GM21717 (cell line): ENCODE results near the gene UBE2D2.
"Not testable (repeated sequence)": the region's sequence is repeated elsewhere in the genome, so short reads cannot be mapped to it uniquely, and the experiment has no call there.

Experiments used
- ATAC-seq: cut with Tn5 transposase; IDR thresholded peaks from one replicate; pipeline ENCODE4 v1.9.1; 2021; ENCODE audit warnings: mild to moderate bottlenecking, moderate library complexity; ENCODE audit not compliant: unreplicated experiment

Gene UBE2D2

GRCh38 chr5:139546593-139546992 lies 14.5 kb upstream of the UBE2D2 start:
- ATAC-seq, result not testable (repeated sequence)

DNA sequence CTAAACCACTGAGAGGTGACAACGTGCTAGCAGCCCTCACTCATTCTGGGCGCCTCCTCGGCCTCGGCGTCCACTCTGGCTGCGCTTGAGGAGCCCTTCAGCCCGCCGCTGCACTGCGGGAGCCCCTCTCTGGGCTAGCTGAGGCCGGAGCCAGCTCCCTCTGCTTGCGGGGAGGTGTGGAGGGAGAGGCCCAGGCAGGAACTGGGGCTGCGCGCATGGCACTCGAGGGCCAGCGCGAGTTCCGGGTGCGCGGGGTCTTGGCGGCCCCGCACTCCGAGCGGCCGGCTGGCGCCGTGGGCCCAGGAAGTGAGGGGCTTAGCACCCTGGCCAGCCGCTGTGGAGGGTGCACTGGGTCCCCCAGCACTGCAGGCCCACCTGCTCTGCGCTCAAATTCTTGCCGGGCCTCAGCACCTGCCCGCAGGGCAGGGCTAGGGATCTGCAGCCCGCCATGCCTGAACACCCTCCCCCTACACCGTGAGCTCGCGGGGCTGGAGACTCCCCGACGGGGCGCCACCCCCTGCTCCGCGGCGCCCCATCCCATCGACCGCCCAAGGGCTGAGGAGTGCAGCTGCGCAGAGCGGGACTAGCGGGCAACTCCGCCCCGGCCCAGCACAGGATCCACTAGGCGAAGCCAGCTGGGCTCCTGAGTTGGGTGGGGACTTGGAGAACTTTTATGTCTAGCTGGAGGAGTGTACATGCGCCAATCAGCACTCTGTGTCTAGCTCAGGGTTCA lies 11.8 kb upstream of the UBE2D2 start:
- no peak for ATAC-seq

DNA sequence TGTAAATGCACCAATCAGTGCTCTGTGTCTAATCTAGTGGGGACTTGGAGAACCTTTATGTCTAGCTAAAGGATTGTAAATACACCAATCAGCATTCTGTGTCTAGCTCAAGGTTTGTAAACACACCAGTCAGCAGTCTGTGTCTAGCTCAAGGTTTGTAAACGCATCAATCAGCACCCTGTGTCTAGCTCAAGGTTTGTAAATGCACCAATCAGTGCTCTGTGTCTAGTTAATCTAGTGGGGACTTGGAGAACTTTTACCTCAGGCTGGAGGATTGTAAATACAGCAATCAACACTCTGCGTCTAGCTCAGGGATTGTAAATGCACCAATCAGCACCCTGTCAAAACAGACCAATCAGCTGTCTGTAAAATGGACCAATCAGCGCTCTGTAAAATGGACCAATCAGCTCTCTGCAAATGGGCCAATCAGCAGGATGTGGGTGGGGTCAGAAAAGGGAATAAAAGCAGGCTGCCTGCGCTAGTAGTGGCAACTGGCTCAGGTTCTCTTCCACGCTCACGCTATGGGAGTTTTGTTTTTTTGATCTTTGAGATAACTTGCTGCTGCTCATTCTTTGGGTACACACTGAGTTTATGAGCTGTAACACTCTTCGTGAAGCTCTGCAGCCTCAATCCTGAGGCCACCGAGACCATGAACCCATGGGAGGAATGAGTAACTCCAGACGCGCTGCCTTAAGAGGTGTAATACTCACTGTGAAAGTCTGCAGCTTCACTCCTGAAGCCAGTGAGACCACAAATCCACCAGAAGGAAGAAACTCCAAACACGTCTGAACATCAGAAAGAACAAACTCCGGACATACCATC lies 10.9 kb upstream of the UBE2D2 start:
- not testable (repeated sequence) for ATAC-seq

DNA sequence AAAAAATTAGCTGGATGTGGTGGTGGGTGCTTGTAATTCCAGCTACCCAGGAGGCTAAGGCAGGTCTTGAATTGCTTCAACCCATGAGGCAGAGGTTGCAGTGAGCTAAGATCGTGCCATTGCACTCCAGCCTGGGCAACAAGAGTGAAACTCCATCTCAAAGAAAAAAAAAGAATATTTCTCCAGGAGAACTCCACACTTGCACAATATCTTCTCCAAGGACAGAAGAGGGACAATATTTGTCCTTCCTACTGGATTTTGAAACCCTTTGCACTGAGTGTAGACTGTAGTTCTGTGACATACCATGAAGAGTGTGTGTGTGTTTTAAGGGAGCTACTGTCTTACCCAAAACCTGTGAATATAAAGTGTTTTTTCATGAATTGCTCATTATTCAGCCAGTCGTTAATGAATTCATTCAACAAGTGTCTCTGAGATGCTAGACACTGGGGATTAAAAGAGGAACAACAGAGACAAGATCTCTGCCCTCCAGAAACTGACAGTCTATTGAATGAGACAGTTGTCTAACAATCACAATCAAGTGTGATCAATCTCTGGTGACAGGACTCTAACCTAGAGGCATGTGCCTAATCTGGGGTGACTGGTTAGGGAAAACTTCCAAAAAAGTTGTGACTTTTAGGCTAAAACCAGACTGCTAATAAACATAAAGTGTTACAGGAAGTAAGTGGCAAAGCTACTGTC lies 9.8 kb upstream of the UBE2D2 start:
- no peak for ATAC-seq

DNA sequence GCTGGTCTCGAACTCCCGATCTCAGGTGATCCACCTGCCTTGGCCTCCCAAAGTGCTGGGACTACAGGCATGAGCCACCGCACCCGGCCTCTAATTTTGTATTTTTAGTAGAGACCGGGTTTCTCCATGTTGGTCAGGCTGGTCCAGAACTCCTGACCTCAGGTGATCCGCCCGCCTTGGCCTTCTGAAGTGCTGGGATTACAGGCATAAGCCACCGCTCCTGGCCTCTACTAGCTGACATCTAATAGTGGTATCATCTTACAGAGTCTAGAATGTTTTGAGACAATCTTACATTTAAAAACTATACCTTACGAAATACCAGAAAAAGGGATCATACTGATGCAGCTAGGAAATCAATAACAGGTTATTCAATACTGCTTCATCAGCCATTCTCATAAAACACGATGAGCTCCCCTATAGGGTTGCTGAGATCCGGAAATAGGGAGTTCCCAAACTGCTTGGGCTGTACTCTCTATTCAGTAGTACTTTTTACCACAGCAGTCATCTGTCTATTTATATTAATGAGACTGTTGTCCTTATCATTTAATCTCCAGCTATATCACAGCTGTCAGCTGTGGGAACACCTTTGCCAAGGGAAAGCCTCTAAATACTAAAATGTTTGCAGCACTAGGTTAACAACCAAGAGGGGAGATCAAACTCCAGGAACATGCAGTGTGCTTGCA lies 8.1 kb upstream of the UBE2D2 start:
- ATAC-seq, result no peak

DNA sequence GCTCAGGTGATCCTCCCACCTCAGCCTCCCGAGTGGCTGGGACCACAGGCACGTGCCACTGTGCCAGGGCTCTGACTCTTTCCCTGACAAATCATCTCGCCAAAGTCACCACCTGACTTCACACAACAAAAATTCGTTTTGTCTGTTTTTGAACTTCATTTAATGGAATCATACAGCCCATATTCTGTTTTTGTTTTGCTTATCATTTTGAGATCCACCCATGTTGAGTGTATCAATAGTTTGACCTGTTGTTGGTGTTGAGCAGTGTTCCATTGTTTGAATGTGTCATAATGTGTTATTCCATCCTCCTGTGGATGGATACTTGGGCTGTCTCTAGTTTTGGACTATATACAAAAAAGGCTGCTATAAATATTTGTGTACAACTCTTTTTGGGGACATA lies 6.9 kb upstream of the UBE2D2 start:
- ATAC-seq, result no peak

GRCh38 chr5:139557811-139558210 lies 3.3 kb upstream of the UBE2D2 start:
- no peak for ATAC-seq

- peak; percentile 30 for ATAC-seq
Observed at GRCh38 chr5:139561655-139562451, 714 bp downstream of the UBE2D2 start.

- ATAC-seq, result no peak
Observed at GRCh38 chr5:139562847-139563246, 1.7 kb downstream of the UBE2D2 start.

DNA sequence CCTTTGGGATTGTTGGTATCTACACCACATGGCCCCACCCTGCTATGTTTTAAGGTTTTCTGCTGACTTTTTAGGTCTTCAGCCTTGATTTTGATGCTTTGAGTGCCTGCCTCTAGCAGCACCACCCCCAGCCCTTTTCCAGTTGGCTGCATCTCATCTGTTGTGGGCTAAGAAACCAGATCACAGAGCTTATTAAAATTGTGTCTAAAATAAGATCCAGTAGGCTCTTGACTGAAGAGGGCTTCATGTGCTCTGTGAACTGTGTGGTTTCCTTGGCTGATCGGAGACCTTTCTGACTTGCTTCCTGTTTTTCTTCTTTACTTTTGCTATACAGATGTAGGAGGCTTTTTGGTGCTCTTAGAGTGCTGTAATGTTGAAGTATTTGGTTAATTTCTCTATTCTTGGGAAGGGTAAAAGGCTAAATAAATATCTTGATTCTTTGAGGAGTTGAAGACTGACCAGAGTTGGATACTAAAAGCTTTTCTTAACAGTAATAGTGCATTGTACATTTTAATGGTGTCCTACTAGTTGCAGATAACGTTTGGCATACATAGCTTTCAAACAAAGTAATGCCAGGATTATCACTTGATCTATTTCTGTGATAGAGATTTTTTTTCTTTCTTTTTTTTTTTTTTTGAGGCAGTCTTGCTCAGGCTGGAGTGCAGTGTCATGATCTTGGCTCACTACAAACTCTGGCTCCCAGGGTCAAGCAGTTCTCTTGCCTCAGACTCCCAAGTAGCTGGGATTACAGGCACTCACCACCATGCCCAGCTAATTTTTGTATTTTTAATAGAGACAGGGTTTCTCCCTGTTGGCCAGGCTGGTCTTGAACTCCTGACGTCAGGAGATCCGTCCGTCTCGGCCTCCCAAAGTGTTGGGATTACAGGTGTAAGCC lies 4.5 kb downstream of the UBE2D2 start:
- ATAC-seq, result no peak

DNA sequence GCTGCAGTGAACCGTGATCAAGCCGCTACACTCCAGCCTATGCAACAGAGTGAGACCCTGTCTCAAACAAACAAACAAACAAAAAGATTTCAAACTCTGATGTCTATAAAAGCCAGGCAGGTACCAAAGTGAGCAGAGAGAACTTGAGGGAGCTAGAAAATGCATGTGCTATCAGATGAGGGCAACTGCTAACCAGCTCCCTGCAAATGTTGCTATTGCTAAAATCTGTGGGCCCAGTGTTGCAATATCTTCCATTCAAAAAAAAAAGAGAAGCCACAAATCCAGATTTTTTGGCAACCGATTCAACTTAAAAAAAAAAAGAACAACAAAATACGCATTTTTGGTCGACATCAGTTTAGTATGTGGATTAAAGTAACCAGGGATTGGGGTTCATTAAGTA lies 5.5 kb downstream of the UBE2D2 start:
- no peak for ATAC-seq

DNA sequence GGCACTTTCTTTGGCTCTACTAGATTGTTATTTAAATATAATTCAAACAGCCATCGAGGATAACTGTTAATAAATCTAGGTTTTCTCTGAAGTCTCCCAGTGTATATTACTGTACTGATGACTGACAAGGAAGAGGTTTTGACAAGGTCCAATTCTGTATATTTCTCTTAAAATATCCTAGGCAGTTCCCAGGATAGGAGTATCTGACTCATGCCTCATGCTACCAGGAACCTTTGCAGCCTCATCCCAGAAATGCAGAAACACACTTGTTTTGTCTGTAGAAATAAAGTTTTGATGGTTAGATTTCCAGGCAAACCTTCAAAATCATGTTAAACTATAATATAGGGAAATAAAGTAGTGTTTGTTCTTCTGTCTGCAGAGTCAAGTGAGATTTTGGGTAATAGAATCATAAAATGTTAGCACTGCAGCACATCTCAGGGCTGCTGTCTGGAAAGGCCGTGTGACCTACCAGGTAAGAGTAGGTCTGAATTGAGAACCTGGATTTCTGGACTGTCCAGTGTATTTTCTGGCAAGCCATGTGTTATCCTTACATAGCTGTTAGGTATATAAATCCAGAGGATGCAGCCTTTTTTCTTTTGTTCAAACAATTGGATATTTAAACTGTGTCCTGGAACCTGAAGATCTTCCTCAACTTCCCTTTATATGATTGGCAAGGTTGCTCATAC lies 8.3 kb downstream of the UBE2D2 start:
- ATAC-seq, result no peak

GRCh38 chr5:139571543-139571942 lies 10.4 kb downstream of the UBE2D2 start:
- ATAC-seq, result no peak

GRCh38 chr5:139571966-139572365 lies 10.8 kb downstream of the UBE2D2 start:
- no peak for ATAC-seq

DNA sequence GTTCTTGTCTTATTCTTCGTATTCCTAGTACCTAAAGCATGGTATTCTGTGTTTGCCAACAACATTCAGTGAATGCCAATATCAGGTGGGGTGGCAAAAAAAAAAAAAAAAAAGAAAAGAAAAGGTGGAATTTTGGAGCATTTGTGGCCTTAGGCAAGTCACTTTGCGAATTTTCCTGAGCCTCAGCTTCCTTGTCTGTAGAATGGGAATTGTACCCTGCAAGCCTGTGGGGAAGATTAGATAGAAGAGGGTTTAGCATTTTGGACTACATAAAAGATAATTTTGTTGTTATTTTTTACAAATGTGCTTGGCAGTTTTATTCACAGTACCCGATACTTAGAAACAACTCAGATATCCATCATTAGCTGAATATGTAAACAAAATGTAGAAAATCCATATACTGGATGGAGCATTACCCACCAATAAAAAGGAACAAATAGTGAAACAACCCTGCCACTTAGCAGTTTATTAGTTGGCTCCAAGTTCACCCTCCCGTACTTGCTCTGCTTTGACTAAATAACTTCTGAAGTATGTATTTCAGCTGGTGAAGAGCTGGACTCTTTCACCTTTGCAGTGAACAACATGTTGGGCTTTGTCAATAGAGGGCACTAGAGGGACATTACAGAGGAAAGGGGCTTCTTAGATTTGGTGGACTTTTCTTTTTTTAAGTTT lies 13.6 kb downstream of the UBE2D2 start:
- ATAC-seq, result no peak

DNA sequence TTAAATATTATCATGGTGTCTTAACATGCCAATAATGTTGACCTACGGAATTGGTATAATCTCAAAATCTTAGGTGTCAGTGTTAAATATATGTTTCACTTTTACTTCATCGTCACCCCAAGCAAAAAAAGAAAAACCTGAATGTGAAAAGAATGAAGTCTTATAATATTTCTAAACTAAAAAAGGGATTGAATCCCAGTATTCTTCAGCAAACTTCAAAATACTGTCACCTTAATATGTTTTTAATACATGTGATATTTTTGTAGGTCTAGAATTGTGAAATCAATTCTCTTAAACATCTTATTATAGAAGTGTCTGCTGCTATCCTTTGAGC lies 14.1 kb downstream of the UBE2D2 start:
- no peak for ATAC-seq

GRCh38 chr5:139575751-139576150 lies 14.6 kb downstream of the UBE2D2 start:
- ATAC-seq, result no peak

DNA sequence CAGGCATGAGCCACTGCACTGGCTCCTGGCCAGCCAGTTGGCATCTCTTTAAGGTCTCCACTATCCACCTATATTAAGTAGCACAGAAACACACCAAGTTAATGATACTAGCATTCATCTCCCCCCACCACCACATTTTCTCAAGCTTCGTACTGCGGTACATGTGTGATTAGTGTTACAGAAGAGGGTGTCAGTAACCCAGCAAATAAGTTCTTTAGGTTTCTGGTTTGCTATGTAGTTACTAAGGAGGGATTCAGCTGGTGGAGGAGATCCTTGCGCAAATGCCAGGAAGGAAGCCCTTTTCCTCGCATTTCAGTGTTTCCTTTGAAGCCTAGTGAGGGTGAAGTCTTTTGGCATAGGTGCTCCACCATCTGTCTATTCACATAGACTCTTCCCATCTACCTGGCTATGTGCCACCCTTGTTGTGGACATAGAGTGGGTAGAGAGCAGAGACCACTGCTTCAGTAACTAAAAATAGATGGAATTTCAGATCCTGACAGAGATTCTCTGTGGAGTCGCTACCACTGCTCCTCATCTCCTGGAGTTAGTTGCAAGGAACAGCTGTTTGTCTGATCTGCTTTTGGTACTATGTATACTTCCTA lies 16.7 kb downstream of the UBE2D2 start:
- no peak for ATAC-seq
